ENCODE measurements around the gene SLC35F5. TPM values are rescaled to one million over a fixed set of nuclear protein-coding genes. Genes with fewer than 3 reads are reported as not detected.
"Not testable (repeated sequence)": the region's sequence is repeated elsewhere in the genome, so short reads cannot be mapped to it uniquely, and the experiment has no call there.

Gene SLC35F5
- total RNA-seq, 2 donors from 2014 or later: 38.7 to 54.3 TPM

- H3K36me3 ChIP-seq: no peaks in the 10 kb centered on the region
- H3K27me3 ChIP-seq: no peaks in the 10 kb centered on the region
- H3K9me3 ChIP-seq: no peaks in the 10 kb centered on the region
- H3K4me3 ChIP-seq: no peak overlapping the region
- peaks cover 0 to 9% of the 10 kb centered on the region in 2 donors for H3K4me1 ChIP-seq
- no peak for TF ChIP-seq CTCF (IDR thresholded peaks at IDR 0.05)
- no peak overlapping the region for H3K27ac ChIP-seq
- DNase-seq (ENCODE audit: low spot score): no peak
Measured at GRCh38 chr2:113791697-113792590, 35.5 kb upstream of the SLC35F5 start.

- H3K27me3 ChIP-seq: no peaks in the 10 kb centered on the region
- no peak for DNase-seq (ENCODE audit: low spot score)
- no peaks in the 10 kb centered on the region for H3K9me3 ChIP-seq
- peak overlapping the region; percentile 33 to 57 for H3K27ac ChIP-seq
- H3K4me1 ChIP-seq: no peaks in the 10 kb centered on the region
- TF ChIP-seq CTCF (IDR thresholded peaks at IDR 0.05): no peak
- no peak overlapping the region for H3K4me3 ChIP-seq
- no peaks in the 10 kb centered on the region for H3K36me3 ChIP-seq
Measured at GRCh38 chr2:113784823-113785744, 28.6 kb upstream of the SLC35F5 start.

- Histone ChIP-seq H3K27ac (no peak overlapping the region), H3K27me3 (no peaks in the 10 kb centered on the region), H3K36me3 (no peaks in the 10 kb centered on the region), H3K4me3 (no peak overlapping the region), H3K9me3 (no peaks in the 10 kb centered on the region), H3K4me1 (no peaks in the 10 kb centered on the region)
- DNase-seq (ENCODE audit: low spot score): no peak
- TF ChIP-seq CTCF (IDR thresholded peaks at IDR 0.05): no peak
Measured at GRCh38 chr2:113780472-113780871, 24.0 kb upstream of the SLC35F5 start.

DNA sequence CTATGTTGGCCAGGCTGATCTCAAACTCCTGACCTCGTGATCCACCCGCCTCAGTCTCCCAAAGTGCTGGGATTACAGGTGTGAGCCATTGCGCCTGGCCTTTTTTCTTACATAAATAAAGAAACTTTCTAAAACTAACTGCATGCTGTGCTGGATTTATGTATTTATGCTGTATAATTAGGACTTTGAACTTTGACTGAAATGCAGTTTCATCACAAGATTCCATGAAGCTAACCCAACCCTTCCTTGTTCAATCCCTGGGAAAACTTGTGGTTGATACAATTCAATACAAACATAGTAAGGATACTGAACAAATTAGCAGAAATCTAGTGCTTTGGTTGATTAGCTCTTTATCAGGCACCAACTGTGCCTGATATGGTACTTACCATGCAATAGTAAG lies 20.9 kb upstream of the SLC35F5 start:
- no peaks in the 10 kb centered on the region for H3K9me3 ChIP-seq
- H3K27ac ChIP-seq: no peak overlapping the region
- H3K27me3 ChIP-seq: no peaks in the 10 kb centered on the region
- H3K4me3 ChIP-seq: no peak overlapping the region
- TF ChIP-seq CTCF (IDR thresholded peaks at IDR 0.05): no peak
- no peaks in the 10 kb centered on the region for H3K36me3 ChIP-seq
- DNase-seq (ENCODE audit: low spot score): no peak
- H3K4me1 ChIP-seq: no peaks in the 10 kb centered on the region

- H3K4me3 ChIP-seq: no peak overlapping the region
- TF ChIP-seq CTCF (IDR thresholded peaks at IDR 0.05): no peak
- DNase-seq (ENCODE audit: low spot score): no peak
Measured at GRCh38 chr2:113776949-113777348, 20.5 kb upstream of the SLC35F5 start.

GRCh38 chr2:113774616-113775015 lies 18.2 kb upstream of the SLC35F5 start:
- not testable (repeated sequence) for H3K9me3 ChIP-seq; H3K36me3 ChIP-seq; H3K27ac ChIP-seq; H3K27me3 ChIP-seq; H3K4me3 ChIP-seq; DNase-seq (ENCODE audit: low spot score); H3K4me1 ChIP-seq

More at GRCh38 chr2:113776949-113777348, 20.5 kb upstream of the SLC35F5 start:
- H3K27me3 ChIP-seq: no peaks in the 10 kb centered on the region
- H3K36me3 ChIP-seq: no peaks in the 10 kb centered on the region
- H3K4me1 ChIP-seq: no peaks in the 10 kb centered on the region
- no peaks in the 10 kb centered on the region for H3K9me3 ChIP-seq
- no peak overlapping the region for H3K27ac ChIP-seq
